ENCODE data around the gene CDK1.

CDK1 gene

DNA sequence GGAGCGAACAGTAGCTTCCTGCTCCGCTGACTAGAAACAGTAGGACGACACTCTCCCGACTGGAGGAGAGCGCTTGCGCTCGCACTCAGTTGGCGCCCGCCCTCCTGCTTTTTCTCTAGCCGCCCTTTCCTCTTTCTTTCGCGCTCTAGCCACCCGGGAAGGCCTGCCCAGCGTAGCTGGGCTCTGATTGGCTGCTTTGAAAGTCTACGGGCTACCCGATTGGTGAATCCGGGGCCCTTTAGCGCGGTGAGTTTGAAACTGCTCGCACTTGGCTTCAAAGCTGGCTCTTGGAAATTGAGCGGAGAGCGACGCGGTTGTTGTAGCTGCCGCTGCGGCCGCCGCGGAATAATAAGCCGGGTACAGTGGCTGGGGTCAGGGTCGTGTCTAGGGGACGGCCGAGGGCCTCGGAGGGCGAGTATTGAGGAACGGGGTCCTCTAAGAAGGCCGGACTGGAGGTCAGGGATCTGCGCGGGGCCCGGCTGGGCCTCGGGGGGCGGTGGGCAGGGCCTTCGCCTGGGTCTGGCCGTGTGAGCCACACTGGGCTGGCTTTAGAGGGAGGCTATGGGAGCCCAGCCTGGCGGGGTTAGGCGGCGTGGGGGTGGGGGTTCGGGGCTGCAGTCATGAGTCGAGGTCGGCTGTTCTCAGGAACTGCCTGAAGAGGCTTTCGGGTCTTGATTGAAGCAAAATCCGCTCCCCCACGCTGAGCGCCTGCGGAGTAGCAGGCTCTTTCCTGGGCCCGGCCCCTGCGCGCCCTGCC is at the start of gene CDK1:
CDK1 (plus strand) TSS at position 265 of the 757 bp plus-strand sequence. CDS start 1,688 bp downstream, outside the sequence.
- DNase-seq = peak; percentile 94

DNA sequence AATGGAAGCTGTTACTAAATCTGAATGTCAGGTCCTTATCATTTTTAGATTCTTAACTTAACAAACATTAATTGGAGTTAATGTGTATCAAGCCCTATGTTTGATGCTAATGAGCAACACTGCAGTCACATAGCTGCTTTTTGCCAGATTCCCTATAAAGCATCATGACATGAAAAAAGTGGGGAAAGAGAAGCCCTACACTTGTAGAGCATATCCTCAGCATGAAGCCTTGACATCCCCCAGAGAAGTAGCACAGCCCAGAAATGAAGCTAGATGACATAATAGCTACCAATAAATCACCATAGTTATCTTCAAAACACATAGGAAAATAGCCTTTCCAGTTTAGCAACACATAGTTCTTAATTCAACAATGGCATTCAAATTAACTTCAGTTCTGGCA is 49.2 kb upstream of the CDK1 start:
- no peak for DNase-seq

DNA sequence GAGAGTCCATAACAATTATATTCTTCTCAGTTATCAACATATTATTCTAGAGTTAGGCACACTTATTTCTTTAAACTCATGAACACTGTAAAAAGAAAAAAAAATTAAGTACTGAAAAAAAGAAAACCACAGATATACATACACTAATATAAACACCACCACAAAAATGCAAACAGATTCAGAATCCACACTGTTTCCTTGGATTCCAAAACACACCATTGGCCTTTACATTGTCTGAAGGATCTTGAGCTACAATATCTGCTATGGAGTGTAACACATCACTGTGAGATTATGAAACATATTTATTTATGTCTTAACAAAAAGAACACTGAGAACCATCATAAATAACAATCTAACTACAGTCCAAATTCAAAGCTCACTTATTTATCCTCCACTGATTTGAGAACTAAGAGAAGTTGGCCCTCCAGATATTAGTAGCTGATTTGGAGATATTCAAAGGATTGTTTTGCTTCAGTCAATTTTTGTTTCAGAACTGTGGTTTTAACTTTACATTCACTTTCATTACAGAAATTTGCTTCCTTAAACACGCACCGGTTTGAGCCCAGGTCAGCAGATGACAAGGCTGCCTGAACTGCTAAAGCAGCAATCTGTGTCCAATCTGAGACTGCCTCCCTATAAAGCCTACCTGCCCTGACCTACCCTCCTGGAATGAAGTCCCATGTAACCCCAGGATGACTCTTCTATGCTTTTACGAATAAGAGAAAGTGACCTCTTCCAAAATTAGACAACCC is 47.0 kb upstream of the CDK1 start:
- DNase-seq = peak; percentile 27

DNA sequence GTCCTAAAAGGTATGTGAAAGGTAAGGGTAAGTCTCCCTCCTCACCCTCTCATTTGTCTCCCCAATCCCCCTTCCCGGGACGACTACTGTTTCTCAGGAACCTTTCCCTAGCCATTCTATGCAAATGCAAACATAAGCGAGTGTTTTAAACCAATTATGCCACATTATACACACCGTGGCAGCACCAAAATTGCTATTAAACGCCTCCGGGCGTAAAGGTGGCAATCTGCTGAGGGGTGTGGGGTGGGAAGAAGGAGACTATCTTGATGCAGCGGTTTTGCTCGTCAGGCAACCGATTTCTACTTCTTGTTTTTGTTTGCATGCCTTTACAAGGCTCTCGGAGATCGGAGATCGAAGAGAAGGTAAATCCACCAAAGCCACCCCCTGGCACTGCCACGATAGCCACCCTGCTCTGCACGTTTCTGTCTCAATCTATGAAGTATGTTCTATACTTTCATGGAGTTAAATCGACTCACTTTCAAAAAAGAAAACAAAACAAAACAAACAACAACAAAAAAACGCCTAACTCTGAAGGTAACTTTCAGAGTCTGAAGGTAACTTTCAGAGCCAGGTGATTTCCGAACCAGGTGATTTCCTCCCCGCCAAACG is 46.0 kb upstream of the CDK1 start:
- DNase-seq = peak; percentile 42

DNA sequence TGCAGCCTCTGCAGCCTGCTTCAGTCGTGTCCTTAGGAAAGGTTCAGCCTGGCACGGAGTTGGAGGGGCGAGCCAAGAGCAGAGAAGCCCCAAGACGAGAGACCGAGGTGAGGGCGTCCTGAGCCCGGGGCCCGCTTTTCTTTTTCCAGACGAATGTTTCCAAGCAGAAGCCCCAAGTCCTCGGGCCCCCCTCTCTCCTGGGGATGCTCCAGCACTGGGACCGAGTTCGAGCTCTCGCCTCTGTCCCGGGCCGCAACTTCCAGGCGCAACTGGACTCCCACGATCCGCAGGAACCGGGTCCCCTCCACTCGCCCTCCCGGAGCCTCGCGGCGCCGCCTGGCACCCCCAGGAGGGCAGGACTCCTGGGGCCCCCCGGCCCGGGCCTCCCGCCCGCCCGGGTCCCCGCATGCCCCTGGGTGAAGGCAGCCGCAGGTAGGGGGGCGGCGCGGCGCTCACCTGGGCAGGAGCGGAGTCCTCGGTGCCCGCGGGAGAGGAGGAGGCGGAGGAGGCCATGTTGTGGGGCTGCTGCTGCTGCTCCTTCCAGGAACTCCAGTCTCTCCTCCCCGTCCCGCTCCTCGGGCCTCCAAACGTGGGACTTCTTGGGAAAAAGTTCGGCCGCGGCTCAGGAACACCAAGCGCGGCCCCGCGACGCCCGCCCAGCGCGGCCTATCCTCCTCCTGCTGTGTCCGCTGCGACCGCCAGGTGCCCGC is 45.3 kb upstream of the CDK1 start:
- DNase-seq = peak; percentile 67

DNA sequence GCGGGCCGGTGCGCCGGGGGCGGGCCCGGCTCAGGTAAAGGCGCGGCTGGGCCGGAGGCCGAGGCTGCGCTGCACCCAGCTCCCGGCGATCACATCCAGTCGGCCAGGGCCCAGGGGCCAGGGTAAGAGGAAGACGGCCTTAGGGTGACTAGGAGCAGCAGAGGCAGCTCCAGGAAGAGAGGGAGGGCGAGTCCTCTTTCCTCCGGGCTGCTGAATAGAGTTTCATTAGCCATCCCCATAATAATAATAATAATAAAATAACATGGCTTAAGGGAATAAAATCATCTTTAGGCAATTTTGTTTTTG is 44.8 kb upstream of the CDK1 start:
- no peak for DNase-seq

DNA sequence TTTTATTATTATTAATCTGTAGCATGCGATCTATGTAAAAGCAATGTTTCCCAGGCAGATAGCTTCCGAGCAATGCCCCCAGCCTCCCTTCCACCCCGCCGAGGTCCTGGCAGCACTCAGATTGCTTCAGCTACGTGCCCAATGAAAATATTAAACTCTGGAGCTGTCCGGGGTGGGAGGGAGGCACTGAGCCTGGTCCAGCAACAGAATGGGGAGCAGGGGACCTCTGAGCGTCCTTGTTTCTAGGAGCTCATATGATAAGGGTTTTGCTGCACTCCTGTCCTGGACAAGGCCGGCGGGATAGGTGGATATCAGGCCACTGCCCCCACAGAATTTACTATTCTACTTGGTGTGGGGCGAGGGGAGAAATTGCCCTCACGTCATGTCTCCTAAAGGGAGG is 44.5 kb upstream of the CDK1 start:
- no peak for DNase-seq

DNA sequence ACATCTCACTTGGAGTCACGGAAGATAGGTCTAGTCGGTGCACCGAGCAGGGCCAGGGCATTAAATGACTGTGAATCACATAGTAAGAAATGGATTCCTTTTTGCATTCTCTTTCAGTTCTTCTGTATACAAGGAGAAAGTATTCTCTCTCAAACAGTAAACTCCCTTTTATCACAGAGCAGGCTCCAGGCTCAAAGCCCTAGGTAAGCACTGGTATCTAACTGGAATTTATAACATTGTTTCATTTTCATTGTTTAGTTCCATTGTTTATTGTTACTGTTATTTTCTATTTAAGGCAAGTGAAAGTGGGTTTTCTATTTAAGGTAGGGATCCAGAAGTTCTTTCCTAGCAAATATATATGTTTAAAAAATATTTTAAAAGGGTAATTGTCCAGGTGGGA is 44.1 kb upstream of the CDK1 start:
- no peak for DNase-seq

DNA sequence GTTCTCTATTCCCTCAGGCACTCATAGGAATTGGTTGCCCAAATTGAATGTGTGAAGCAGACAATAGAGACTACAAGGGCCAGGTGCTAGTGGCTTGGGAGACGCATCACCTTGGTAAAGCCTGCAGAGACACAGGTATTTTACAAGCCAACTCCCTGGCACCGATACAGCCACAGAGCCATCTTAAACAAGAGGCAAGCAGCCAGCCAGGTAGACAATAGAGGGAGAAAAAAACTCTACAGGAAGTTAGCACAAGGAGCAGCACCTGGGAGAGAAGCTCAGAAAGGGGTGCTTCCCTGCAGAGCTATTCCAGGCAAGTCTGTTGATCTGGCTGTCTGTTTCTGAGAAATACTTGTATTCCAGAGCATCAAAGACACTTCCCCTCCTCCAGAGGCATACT is 43.0 kb upstream of the CDK1 start:
- DNase-seq = no peak

DNA sequence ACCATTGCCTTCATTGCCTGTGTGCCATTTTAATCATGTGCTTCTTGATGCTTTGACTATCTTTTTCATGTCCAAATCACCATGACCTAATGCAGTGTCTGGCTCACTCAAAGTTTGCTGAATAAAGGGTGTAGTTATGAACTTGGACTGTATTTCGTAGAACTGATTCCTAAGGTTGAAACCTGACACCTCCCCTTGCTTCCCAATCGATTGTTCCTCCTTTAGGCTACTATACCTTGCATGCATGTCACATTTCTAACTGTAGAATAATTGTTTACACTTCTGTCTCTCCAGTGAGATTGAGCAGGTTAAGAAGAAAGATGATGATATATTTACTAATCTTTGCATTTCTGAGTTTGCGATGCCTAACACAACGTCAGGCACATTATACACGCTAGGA is 41.0 kb upstream of the CDK1 start:
- no peak for DNase-seq

DNA sequence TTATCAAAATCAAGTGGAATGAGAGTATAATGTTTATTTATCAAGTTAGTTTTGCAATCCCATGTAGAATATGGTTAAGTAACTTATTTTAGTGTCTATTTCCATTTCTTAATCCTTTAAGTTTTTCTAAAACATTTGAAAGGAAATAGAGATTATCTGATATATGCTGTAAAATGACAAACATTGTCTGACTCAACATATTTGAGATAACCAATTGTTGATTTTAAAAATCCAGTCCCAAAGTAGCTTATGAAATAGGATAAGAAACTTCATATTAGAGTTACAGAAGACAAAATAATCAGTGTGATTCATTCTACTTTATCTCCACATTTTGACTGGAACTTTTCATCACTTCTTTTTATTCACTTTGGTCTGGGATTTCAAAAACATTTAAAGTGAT is 38.7 kb upstream of the CDK1 start:
- DNase-seq = no peak

DNA sequence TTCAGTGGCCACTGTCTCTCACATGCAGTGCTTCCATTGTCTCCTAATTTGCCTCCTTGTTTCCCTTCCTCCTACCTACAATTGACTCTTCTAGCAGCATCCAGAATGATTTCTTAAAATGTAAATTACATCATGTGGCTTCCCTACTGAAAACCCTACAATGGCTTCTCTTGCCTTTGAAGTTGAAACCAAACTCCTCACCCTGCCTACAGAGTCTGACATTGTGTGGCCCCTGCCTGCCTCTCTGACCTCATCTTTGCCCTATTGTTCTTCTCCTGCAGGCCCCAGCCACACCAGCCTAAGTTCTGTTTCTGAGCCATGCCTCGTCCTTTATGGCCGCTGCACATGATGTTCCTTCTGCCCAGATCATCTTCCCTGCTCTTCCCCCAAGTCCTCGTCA is 35.8 kb upstream of the CDK1 start:
- no peak for DNase-seq

DNA sequence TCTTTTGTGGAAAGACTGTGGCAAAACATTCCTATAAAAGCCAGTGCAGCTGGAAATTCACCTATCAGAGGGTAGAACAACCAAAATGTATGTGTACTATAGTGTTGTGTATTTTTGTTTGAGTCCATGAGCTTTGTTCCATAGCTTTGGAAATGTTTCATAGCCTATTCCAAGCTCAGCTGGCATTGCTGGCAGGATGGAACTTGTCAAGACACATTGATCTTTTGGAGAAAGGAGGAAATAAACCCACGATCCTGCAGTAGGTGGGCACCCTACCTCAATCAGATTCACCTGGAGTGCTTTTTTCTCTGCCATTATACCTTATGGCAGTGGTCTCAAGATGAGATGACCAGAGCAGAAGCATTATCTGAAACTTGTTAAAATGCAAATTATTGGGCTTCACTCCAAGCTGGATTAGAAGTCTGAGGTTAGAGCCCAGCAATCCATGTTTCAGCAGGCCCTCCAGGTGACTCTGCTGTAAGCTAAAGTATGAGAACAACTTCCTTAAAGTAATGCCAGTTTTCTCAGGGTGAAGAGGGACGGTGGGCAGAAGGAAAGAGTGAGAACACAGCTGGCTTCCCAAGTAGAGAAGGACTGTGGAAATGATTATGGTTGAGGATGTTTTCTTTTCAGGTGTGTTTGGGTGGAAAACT is 30.3 kb upstream of the CDK1 start:
- no peak for DNase-seq

DNA sequence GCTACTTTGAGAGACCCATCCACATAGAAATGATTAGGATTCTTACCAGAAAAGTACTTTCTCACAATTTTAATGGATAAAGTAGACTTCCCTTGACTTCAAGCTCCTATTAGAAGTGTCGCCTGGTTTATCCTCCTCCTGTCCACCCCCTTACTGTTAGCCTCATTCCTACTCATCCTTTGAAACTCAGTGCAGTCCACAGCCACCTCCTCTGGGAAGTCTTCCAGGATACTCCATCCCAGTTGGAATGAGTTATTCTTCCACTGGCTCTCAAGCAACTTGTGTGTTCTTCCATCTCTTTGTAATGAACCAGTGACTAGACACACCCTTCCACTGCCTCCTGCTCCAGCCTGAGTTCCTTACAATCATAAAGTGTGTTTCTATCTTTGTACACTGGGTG is 25.1 kb upstream of the CDK1 start:
- DNase-seq = no peak

DNA sequence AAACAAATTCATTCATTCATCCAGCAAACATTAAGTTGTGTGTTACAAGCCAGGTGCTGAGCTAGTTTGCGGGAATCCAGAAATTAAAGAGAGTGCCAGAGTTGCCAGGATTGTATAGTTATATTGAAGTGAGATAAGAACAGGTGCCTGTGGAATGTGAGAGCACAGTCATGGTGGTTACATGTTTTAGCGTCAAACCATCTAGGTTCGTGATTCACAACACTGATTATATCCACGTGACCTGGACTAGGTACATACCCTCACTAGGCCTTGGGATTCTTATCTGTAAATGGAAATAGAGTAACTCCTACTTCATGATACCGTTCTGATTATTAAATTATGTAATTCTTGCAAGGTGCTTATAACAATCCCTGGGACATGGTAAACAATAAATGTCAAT is 24.5 kb upstream of the CDK1 start:
- DNase-seq = no peak

DNA sequence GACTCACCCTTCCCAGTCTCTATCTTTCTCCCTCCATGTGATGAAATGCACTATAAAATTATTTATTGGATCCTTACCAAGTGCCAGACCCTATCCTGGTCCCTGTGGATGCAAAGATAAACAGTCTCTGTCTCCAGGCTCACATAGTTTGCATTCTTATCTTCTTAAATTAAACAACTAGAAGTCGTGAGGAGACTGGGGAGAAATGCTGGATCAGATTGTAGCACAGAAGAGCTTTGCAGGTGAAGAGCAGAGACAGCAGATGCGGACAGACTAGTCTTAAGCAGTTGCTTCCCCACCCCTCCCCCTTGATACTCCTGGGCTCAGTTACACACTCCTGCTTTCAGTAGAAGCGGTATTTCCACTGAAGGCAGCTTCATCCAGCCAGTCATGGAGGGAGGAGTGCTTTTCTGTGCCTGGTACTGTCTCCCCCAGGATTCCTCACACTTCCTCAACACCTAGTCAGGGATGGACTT is 20.8 kb upstream of the CDK1 start:
- no peak for DNase-seq

DNA sequence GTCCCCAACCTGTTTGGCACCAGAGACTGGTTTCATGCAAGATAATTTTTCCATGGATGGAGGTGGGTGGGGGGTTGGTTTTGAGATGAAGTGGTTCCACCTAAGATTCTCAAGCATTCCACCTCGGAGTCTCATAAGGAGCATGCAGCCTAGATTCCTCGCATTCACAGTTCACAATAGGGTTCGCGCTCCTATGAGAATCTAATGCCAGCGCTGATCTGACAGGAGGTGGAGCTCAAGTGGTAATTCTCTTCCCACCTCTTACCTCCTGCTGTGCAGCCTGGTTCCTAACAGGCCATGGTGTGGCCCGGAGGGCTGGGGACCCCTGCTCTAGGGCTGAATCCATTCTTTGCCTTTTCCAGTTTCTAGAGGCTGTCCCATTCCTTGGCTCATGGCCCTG is 19.1 kb upstream of the CDK1 start:
- no peak for DNase-seq

DNA sequence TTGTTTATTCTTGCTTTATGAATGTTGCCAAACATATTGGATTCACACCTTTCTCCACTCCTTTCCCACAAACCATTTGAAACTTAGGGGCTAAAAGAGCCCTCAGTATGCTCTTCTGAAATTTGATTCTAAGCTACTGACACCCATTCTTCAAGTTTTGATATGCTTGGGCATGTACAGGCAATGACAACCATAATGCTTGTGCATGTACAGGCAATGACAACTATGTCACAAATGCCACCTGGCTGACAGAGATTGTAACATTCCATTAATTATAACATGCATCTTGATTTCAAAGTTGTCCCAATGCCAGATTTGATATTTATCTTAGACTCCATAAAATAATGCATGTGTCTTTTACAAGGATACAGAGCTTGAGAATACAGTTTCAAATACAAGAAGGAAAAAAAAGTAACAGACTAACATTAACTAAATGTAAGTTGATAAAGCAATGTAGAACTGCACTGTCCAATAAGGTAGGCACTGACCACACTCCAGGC is 17.5 kb upstream of the CDK1 start:
- no peak for DNase-seq

DNA sequence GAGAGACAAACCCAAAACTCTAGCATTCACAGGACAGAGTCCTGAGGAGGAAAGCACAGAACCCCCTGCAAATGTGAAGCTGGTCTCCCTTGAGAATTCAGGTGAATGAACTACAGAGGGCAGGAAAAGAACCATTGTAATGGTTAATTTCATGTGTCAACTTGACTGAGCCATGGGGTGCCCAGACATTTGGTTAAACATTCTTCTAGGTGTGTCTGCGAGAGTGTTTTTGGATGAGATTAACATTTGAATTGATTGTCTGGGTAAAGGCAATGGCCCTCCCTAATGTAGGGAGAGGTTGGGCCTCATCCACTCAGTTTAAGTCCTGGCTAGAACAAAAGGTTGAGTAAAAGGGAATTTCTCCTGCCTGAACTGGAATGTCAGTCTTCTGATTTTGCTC is 15.7 kb upstream of the CDK1 start:
- no peak for DNase-seq

DNA sequence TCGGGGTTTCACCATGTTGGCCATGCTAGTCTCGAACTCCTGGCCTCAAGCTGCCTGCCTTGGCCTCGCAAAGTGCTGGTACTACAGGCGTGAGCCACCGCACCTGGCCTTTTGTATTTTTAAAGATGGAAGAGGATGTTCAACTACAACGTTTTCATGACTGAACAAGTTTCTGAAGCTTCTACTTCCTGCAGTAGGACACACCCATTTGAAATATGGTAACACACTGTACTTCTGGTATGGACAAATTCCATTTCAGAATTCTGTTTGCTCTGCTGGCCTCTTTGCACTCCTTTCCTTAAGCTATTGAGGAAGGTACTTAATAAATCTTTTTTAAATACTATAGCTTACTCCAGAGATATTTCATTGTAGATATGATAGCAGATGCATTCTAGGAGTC is 10.9 kb upstream of the CDK1 start:
- DNase-seq = no peak

DNA sequence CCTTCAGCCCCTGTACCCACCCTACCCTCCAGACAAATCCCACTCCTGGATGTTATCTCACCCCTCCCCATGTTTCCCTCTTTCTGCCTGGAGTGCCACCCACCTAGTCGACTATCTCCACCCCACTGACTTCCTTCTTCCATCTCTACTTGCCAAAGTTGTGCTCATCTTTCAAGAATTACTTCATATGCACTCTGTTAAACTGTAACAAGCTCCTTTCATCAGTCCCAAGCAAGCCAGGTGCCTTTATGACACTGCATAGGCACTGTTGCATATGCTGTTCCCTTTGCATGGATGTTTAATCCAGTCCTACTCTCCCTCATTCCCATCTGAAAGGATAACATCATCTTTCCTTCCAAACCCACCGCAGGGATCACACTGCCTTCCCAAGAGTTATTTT is 8.9 kb upstream of the CDK1 start:
- DNase-seq = no peak

DNA sequence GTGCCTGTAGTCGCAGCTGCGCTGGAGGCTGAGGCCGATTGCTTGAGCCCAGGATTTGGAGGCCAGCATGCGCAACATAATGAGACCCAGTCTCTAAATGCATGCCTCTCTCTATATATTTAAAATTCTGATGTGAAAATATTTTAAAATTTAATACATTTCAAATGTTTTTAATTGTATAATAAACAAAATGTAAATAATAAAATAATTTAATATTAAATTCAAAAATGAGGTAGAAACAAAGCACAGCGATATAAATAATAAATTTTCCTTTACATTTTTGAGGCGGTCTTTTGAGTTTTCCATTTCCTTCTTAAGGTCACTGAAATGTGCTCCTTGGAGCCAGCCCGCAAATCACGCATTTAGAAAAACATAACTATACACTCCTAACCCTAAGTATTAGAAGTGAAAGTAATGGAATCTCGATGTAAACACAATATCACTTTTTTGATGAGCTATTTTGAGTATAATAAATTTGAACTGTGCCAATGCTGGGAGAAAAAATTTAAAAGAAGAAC is 523 bp upstream of the CDK1 start:
- DNase-seq = no peak
